ENCODE results near the gene IL18.
"Not testable (repeated sequence)": the region's sequence is repeated elsewhere in the genome, so short reads cannot be mapped to it uniquely, and the experiment has no call there.

Gene IL18

GRCh38 chr11:112167145-112167544, 3.3 kb upstream of the IL18 start, which contains the start of gene TEX12:
Gene TEX12 (plus strand): TSS chr11:112167372. CDS start chr11:112169269, 1,897 bp downstream.
- DNase-seq (ENCODE audit: low read depth): no peak

GRCh38 chr11:112166562-112166961, 2.7 kb upstream of the IL18 start:
- no peak for DNase-seq (ENCODE audit: low read depth)

GRCh38 chr11:112165049-112165448, 1.2 kb upstream of the IL18 start:
- DNase-seq (ENCODE audit: low read depth): no peak

GRCh38 chr11:112162761-112163546, 940 bp downstream of the IL18 start:
- no peak for DNase-seq (ENCODE audit: low read depth)

- DNase-seq (ENCODE audit: low read depth): not testable (repeated sequence)
Observed at GRCh38 chr11:112162200-112162599, 1.7 kb downstream of the IL18 start.

- DNase-seq (ENCODE audit: low read depth): no peak
Observed at GRCh38 chr11:112161012-112161411, 2.9 kb downstream of the IL18 start.

GRCh38 chr11:112160091-112160848, 3.6 kb downstream of the IL18 start:
- no peak for DNase-seq (ENCODE audit: low read depth)

GRCh38 chr11:112159098-112160065, 4.5 kb downstream of the IL18 start:
- DNase-seq (ENCODE audit: low read depth): no peak

- DNase-seq (ENCODE audit: low read depth): no peak
Observed at GRCh38 chr11:112156956-112157766, 6.7 kb downstream of the IL18 start.

GRCh38 chr11:112156153-112156955, 7.5 kb downstream of the IL18 start:
- no peak for DNase-seq (ENCODE audit: low read depth)

- no peak for DNase-seq (ENCODE audit: low read depth)
Observed at GRCh38 chr11:112150517-112150916, 13.4 kb downstream of the IL18 start.

- DNase-seq (ENCODE audit: low read depth): no peak
Observed at GRCh38 chr11:112143597-112143996, 20.3 kb downstream of the IL18 start.

- no peak for DNase-seq (ENCODE audit: low read depth)
Observed at GRCh38 chr11:112134473-112134872, 29.4 kb downstream of the IL18 start.

- DNase-seq (ENCODE audit: low read depth): no peak
Observed at GRCh38 chr11:112132737-112133136, 31.2 kb downstream of the IL18 start.

- no peak for DNase-seq (ENCODE audit: low read depth)
Observed at GRCh38 chr11:112129656-112130055, 34.2 kb downstream of the IL18 start.

GRCh38 chr11:112128483-112129121, 35.3 kb downstream of the IL18 start:
- DNase-seq (ENCODE audit: low read depth): no peak

GRCh38 chr11:112127056-112127455, 36.8 kb downstream of the IL18 start:
- no peak for DNase-seq (ENCODE audit: low read depth)

GRCh38 chr11:112123129-112123528, 40.8 kb downstream of the IL18 start:
- DNase-seq (ENCODE audit: low read depth): no peak

- DNase-seq (ENCODE audit: low read depth): no peak
Observed at GRCh38 chr11:112121981-112122615, 41.8 kb downstream of the IL18 start.

Data from activated T-cell treated with anti-CD3 and anti-CD28 coated beads for 24 hours (primary cell).